DMS53 treated with DMSO at 0.1 percent for 48 hours (cell line): ENCODE data around the gene PTGES.
"Not testable (repeated sequence)": the region's sequence is repeated elsewhere in the genome, so short reads cannot be mapped to it uniquely, and the experiment has no call there.

Experiments
- DNase-seq: peaks from one replicate; lab custom pipeline; 2025; ENCODE audit not compliant: unreplicated experiment; lab: John Stamatoyannopoulos, UW

Gene PTGES

GRCh38 chr9:129749052-129749451 lies 3.8 kb downstream of the PTGES start:
- not testable (repeated sequence) for DNase-seq

GRCh38 chr9:129748249-129748648 lies 4.6 kb downstream of the PTGES start:
- no peak for DNase-seq

- no peak for DNase-seq
These were observed 6.6 kb downstream of the PTGES start for GRCh38 chr9:129746092-129746777.

- no peak for DNase-seq
These were observed 7.6 kb downstream of the PTGES start for GRCh38 chr9:129745200-129745599.

GRCh38 chr9:129740666-129741464 lies 12.0 kb downstream of the PTGES start:
- DNase-seq = no peak

- no peak for DNase-seq
These were observed 12.7 kb downstream of the PTGES start for GRCh38 chr9:129740174-129740573.

- no peak for DNase-seq
These were observed 13.4 kb downstream of the PTGES start for GRCh38 chr9:129739432-129739831.

- peak; percentile 63 for DNase-seq
These were observed 15.2 kb downstream of the PTGES start for GRCh38 chr9:129737479-129738274.

GRCh38 chr9:129736334-129736733 lies 16.5 kb downstream of the PTGES start:
- no peak for DNase-seq

GRCh38 chr9:129735546-129735945 lies 17.3 kb downstream of the PTGES start:
- DNase-seq = no peak

GRCh38 chr9:129733632-129733953 lies 19.2 kb downstream of the PTGES start:
- DNase-seq = no peak

GRCh38 chr9:129732946-129733631 lies 19.8 kb downstream of the PTGES start:
- no peak for DNase-seq

GRCh38 chr9:129732100-129732499 lies 20.7 kb downstream of the PTGES start:
- no peak for DNase-seq

GRCh38 chr9:129731477-129732085 lies 21.3 kb downstream of the PTGES start:
- DNase-seq = no peak

- no peak for DNase-seq
These were observed 24.1 kb downstream of the PTGES start for GRCh38 chr9:129728744-129729143.

- DNase-seq = peak; percentile 53
These were observed 26.3 kb downstream of the PTGES start for GRCh38 chr9:129726322-129727160.

GRCh38 chr9:129725795-129726251 lies 27.0 kb downstream of the PTGES start:
- DNase-seq = no peak

GRCh38 chr9:129724456-129725190 lies 28.2 kb downstream of the PTGES start:
- DNase-seq = no peak

GRCh38 chr9:129722913-129723312 lies 29.9 kb downstream of the PTGES start:
- no peak for DNase-seq
